Gastroesophageal sphincter (tissue), 4 donors: ENCODE measurements around the gene DNAJC11. TPM values are rescaled to one million over a fixed set of nuclear protein-coding genes. Genes with fewer than 3 reads are reported as not detected.

Experiments used
- ATAC-seq: fragments of 150-250 bp; one replicate; pipeline ENCODE4 v1.9.1; 2016; ENCODE audit warnings: mild to moderate bottlenecking, moderate library complexity
- H3K27ac ChIP-seq, 4 donors: fragments of 200-600 bp; sonication (generic) in 3 of 4; 1 replicate in 3 of 4; 2 replicates in 1 of 4; pipeline ENCODE4 v1.5.1; 2016 to 2019
- H3K27me3 ChIP-seq: fragments of 200-600 bp; sonication (generic); one replicate; pipeline ENCODE4 v1.5.1; 2019
- H3K36me3 ChIP-seq, 2 donors: fragments of 200-600 bp; sonication (generic); one replicate each; pipeline ENCODE4 v1.5.1; 2019; ENCODE audit warnings: control low read depth in 1 of 2
- H3K4me1 ChIP-seq, 3 donors: fragments of 200-600 bp; sonication (generic); 1 replicate in 2 of 3; 2 replicates in 1 of 3; pipeline ENCODE4 v1.5.1; 2016 to 2019; ENCODE audit warnings: control low read depth in 2 of 3
- H3K4me3 ChIP-seq, 2 donors: fragments of 200-600 bp; sonication (generic); one replicate each; pipeline ENCODE4 v1.5.1; 2019; ENCODE audit warnings: mild to moderate bottlenecking in 1 of 2, moderate library complexity in 1 of 2
- H3K9me3 ChIP-seq, 3 donors: fragments of 200-600 bp; sonication (generic); one replicate each; pipeline ENCODE4 v1.5.1; 2017 to 2019; ENCODE audit warnings: control low read depth in 2 of 3
- EP300 ChIP-seq: sonication (generic); formaldehyde crosslinking; IDR thresholded peaks from one replicate; pipeline ENCODE4 v1.6.1; 2017; ENCODE audit warnings: antibody characterized with exemption, mild to moderate bottlenecking
- POLR2A ChIP-seq, 2 donors: fragments of 450-650 bp; IDR thresholded peaks; one replicate each; pipeline ENCODE4 v1.6.1; 2017; ENCODE audit warnings: antibody characterized with exemption in 2 of 2, mild to moderate bottlenecking in 2 of 2, moderate library complexity in 1 of 2
- POLR2AphosphoS5 ChIP-seq: sonication (generic); formaldehyde crosslinking; IDR thresholded peaks from one replicate; pipeline ENCODE4 v1.6.1; 2017; ENCODE audit warnings: antibody characterized with exemption
- WGBS, 2 donors: methylation state at CpG; one replicate each; pipeline ENCODE4 v1.1.5; 2018; ENCODE audit warnings: low coverage in 1 of 2; 5-methylcytosine and 5-hydroxymethylcytosine counted together
- total RNA-seq, 4 donors: library from RNA; depleted of rRNA; stranded (reverse); fragments of >200 nt; gene quantifications; one replicate each; pipeline ENCODE4 v1.1.0, GENCODE V29; 2016
- TF ChIP-seq, protein P1 (sequence below), 4 experiments: fragments of 200-600 bp in 2 of 4; fragments of 450-650 bp in 2 of 4; sonication (generic) in 1 of 4; IDR thresholded peaks; one replicate each; pipeline ENCODE4 v1.5.1; 2017 to 2019; ENCODE audit warnings: antibody characterized with exemption in 4 of 4, mild to moderate bottlenecking in 2 of 4, moderate library complexity in 2 of 4

DNAJC11 gene
- total RNA-seq, 4 donors from 2014 or later: 20.9 to 51.7 (median 30.8) TPM

DNA sequence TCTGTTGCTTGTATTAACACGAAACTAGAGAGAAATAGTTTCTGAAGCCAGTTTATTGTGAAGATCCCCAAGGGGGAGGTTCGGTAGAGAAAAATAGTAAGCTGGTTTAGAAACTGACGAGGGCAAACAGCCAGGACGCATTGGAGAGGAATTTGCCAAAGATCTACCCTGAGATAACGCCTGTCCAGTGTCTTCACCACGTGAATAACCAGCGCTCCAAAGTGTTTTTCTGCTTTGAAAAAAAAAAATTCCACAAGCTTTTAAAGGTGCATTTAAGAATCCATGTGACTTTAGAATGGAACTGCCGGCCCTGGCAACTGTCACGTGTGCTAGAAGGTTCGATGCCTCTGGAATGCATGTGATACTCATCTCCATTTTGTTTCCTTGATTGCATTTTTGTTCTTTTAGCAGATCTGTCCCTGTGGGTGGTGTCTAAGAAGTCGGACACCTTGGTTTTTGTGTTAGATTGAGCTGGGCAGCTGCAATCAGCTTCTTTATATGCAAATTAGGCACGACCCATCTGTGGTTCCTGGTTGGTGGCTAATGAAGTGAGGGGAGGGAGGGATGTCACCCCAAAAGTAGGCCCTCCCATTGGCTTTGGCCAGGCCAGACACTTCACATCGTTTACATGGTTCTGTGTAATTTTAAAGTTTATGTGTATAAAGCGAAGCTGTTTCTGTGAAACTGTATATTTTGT, 78.2 kb downstream of the DNAJC11 start:
- peaks cover 0 to 63% of the 10 kb centered on the region in 2 donors for H3K36me3 ChIP-seq
- 60 to 74% methylated on average over 13 to 14 of the region's 14 CpGs for WGBS, 2 donors
- peaks cover 0 to 65% (median 15%) of the 10 kb centered on the region in 3 donors for H3K4me1 ChIP-seq
- H3K9me3 ChIP-seq: no peaks in the 10 kb centered on the region
- H3K27me3 ChIP-seq: no peaks in the 10 kb centered on the region
- peak overlapping the region in 3 of 4 donors; percentile 91 to 95 (median 92) for H3K27ac ChIP-seq
- TF ChIP-seq POLR2AphosphoS5 (no peak), POLR2A (IDR thresholded peaks at IDR 0.05) (no peak), EP300 (no peak)
- TF ChIP-seq, protein P1, sequence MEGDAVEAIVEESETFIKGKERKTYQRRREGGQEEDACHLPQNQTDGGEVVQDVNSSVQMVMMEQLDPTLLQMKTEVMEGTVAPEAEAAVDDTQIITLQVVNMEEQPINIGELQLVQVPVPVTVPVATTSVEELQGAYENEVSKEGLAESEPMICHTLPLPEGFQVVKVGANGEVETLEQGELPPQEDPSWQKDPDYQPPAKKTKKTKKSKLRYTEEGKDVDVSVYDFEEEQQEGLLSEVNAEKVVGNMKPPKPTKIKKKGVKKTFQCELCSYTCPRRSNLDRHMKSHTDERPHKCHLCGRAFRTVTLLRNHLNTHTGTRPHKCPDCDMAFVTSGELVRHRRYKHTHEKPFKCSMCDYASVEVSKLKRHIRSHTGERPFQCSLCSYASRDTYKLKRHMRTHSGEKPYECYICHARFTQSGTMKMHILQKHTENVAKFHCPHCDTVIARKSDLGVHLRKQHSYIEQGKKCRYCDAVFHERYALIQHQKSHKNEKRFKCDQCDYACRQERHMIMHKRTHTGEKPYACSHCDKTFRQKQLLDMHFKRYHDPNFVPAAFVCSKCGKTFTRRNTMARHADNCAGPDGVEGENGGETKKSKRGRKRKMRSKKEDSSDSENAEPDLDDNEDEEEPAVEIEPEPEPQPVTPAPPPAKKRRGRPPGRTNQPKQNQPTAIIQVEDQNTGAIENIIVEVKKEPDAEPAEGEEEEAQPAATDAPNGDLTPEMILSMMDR (IDR thresholded peaks at IDR 0.05): no peak
- no peak overlapping the region for H3K4me3 ChIP-seq
- no peak for ATAC-seq

DNA sequence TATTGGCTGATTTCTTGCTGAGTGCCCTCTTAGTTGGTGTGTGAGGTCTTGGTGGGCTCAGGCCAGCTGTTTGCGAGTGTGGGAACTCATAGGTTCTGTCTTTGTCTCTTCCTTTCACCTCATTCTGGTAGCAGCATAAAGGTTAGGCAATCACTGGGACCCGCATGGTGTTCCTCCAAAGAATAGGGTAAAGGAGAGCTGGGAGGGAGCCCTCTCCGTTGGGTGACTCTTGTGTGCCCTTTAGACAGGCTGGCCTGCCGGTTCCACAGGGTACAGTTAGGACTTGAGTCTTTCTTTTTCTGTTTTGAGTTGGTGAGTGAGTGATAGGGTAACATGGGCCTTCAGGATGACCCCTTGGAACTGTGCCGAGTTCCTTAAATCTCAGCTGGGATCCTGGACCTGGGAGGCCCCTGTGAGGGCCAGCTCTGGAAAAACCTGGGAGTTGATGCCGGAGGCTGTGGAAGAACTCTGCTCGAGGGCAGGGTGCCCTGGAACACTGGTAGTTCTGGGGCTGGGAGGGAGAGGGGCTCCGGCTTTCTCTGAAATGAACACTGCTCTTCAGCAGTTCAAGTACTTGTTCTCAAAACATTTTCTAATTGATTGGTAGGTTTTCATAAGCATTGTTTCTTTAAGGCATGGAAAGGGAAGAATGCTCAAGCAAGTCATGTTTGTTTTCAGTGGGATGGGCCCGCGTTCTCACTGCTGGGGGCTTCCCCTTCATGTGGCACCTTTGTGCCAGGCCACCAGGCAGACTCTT, 79.0 kb downstream of the DNAJC11 start:
- H3K9me3 ChIP-seq: no peaks in the 10 kb centered on the region
- no peaks in the 10 kb centered on the region for H3K27me3 ChIP-seq
- H3K36me3 ChIP-seq: peaks cover 0 to 63% of the 10 kb centered on the region in 2 donors
- WGBS, 2 donors: 80 to 90% methylated on average over 1 to 3 of the region's 10 CpGs
- no peak for ATAC-seq
- peaks cover 0 to 63% (median 15%) of the 10 kb centered on the region in 3 donors for H3K4me1 ChIP-seq
- H3K4me3 ChIP-seq: no peak overlapping the region
- TF ChIP-seq, protein P1 (IDR thresholded peaks at IDR 0.05): no peak
- TF ChIP-seq POLR2AphosphoS5 (no peak), EP300 (no peak), POLR2A (IDR thresholded peaks at IDR 0.05) (no peak)
- peak overlapping the region in 3 of 4 donors; percentile 91 to 95 (median 92) for H3K27ac ChIP-seq

DNA sequence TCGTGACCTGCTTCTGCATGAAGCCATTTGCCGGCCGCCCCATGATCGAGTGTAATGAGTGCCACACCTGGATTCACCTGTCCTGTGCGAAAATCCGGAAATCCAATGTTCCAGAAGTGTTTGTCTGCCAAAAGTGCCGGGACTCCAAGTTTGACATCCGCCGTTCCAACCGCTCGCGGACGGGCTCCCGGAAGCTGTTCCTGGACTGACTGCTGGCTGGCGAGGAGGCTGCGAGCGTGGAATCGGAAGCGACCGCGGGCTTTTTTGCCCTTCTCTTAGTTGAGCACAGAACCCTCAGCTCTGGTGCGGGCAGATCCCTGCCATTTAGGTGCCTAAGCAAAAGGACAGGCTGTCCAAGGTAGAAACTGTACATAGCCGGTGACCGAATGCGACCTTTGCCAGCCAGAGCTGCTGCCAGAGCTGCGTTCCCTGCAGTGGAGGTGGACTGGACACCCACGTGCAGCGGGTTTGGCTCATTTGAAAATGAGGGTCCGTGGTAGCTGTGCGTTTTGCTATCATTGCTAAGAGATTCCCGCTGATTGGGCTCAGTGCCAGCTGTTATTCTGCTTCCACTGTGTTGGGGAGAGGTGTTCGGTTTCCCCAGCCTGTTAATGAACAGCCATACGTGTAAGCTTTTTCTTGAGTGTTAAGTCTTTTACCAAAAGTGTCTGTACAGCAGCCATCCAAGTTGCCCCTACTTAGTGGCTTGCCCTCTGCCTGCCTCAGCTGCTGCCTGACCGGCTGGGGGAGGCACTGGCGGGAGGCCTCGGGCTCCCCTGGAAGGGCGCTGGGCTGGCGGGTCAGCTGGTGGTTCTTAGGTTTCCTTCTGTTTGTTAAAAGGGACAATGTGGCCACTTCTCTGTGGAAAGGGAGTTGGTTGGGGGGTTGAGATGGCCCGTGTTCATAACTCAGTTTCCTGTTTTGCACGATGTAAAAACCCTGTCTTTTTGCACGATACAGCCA, 79.9 kb downstream of the DNAJC11 start:
- peaks cover 0 to 61% of the 10 kb centered on the region in 2 donors for H3K36me3 ChIP-seq
- peaks cover 0 to 63% (median 14%) of the 10 kb centered on the region in 3 donors for H3K4me1 ChIP-seq
- TF ChIP-seq EP300 (no peak), POLR2AphosphoS5 (no peak), POLR2A (IDR thresholded peaks at IDR 0.05) (no peak)
- TF ChIP-seq, protein P1 (IDR thresholded peaks at IDR 0.05): no peak
- WGBS, 2 donors: 81 to 93% methylated on average over 3 to 17 of the region's 41 CpGs
- no peak overlapping the region for H3K4me3 ChIP-seq
- no peaks in the 10 kb centered on the region for H3K9me3 ChIP-seq
- H3K27me3 ChIP-seq: no peaks in the 10 kb centered on the region
- ATAC-seq: no peak
- H3K27ac ChIP-seq: peak overlapping the region in 3 of 4 donors; percentile 91 to 95 (median 92)

DNA sequence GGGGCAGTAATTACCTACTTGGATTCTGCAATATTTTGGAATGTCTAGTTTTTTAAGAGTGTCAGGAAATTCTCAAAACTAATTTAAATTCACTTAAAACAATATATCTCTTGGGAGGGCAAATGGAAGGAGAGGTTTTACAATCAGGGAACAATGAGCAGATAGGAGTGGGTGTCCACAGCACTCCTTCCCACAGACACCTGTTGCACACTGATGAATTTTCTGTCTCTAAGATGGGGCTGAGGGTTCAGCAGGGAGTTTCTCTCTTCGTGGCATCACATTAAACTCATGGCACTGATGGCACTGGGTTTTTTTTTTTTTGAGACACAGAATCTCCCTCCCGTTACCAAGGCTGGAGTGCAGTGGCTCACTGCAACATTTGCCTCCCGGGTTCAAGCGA, 82.6 kb downstream of the DNAJC11 start:
- Histone ChIP-seq H3K4me1 (peaks cover 0 to 60% (median 11%) of the 10 kb centered on the region in 3 donors), H3K36me3 (peaks cover 0 to 61% of the 10 kb centered on the region in 2 donors), H3K9me3 (no peaks in the 10 kb centered on the region), H3K4me3 (no peak overlapping the region), H3K27me3 (no peaks in the 10 kb centered on the region), H3K27ac (no peak overlapping the region)
- TF ChIP-seq, protein P1 (IDR thresholded peaks at IDR 0.05): no peak
- TF ChIP-seq POLR2A (IDR thresholded peaks at IDR 0.05): no peak
- TF ChIP-seq EP300: no peak
- no peak for TF ChIP-seq POLR2AphosphoS5
- 78 to 96% methylated on average over 2 to 4 of the region's 4 CpGs for WGBS, 2 donors
- ATAC-seq: no peak
